Fibroblast of the aortic adventitia (primary cell): Measurements from ENCODE around the gene CEP89. TPM values are rescaled to one million over a fixed set of nuclear protein-coding genes. Genes with fewer than 3 reads are reported as not detected.

Source experiments
- DNase-seq: peaks from one replicate; pipeline ENCODE4 v3.0.0-alpha.2; 2010; ENCODE audit warnings: low read depth
- H3K4me3 ChIP-seq: 2 replicates; pipeline ENCODE4 v1.5.1; 2011; ENCODE audit warnings: low read depth, mild to moderate bottlenecking, control low read depth, low read length, moderate library complexity
- total RNA-seq: library from RNA; depleted of rRNA; stranded (reverse); fragments of >200 nt; gene quantifications from 2 replicates; pipeline ENCODE4 v1.2.3, GENCODE V29; 2012; ENCODE audit warnings: low replicate concordance
- TF ChIP-seq, protein P1 (sequence below): IDR thresholded peaks from 2 replicates; pipeline ENCODE4 v1.5.1; 2011; ENCODE audit warnings: mild to moderate bottlenecking, low read length, control low read depth, inconsistent platforms; ENCODE audit not compliant: insufficient read depth

Gene CEP89
- total RNA-seq, 1 donor = 26.3 TPM

DNA sequence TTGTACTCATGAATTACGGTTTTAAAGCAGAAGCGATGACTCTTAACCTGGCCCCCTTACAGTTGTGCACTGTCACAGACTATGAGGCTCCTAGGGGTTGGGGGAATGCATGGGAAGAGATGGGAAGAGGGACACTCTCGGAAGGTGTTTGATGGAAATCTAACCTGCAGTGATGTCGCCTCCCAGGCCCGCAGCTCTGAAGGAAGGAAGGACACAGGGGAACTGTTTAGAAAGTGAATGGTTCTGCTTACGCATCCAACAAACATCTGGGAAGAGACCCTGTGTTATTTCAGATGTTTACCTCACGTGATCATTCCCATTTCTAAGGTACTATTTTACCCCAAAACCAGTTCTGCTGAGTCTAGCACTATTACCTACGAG lies 54.2 kb downstream of the CEP89 start:
- DNase-seq = no peak
- H3K4me3 ChIP-seq = no peak overlapping the region
- TF ChIP-seq, protein P1, sequence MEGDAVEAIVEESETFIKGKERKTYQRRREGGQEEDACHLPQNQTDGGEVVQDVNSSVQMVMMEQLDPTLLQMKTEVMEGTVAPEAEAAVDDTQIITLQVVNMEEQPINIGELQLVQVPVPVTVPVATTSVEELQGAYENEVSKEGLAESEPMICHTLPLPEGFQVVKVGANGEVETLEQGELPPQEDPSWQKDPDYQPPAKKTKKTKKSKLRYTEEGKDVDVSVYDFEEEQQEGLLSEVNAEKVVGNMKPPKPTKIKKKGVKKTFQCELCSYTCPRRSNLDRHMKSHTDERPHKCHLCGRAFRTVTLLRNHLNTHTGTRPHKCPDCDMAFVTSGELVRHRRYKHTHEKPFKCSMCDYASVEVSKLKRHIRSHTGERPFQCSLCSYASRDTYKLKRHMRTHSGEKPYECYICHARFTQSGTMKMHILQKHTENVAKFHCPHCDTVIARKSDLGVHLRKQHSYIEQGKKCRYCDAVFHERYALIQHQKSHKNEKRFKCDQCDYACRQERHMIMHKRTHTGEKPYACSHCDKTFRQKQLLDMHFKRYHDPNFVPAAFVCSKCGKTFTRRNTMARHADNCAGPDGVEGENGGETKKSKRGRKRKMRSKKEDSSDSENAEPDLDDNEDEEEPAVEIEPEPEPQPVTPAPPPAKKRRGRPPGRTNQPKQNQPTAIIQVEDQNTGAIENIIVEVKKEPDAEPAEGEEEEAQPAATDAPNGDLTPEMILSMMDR = no peak

DNA sequence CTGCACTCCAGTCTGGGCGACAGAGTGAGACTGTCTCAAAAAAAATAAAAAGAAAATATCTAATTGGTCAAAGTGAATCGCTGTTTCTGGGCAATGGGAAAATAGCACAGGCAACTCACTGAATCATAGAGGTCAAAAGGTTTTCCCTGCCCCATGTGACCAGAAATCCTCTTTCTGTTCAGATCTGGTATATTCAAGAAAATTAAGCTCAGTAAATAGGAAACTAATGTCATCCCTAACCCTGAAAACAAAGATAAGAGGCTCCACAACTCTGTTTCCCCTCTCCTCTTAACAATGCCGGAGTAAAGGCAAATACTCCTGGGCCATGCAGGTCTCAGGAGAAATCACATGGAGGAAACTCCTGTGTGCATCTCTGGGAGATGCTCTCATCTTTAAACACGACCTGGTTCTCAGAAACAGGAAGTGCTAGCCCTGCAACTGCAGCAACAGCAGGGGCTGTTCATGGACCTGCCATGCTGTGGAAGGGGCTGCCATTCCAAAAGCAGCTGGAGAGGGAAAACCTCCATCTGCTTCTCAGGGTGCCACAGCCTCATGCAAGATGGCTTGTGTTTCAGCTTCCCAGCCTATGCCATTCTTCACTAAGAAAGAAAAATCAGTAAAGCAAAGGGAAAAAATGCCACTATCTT lies 54.7 kb downstream of the CEP89 start:
- no peak for DNase-seq
- TF ChIP-seq, protein P1 = no peak
- H3K4me3 ChIP-seq = no peak overlapping the region

DNA sequence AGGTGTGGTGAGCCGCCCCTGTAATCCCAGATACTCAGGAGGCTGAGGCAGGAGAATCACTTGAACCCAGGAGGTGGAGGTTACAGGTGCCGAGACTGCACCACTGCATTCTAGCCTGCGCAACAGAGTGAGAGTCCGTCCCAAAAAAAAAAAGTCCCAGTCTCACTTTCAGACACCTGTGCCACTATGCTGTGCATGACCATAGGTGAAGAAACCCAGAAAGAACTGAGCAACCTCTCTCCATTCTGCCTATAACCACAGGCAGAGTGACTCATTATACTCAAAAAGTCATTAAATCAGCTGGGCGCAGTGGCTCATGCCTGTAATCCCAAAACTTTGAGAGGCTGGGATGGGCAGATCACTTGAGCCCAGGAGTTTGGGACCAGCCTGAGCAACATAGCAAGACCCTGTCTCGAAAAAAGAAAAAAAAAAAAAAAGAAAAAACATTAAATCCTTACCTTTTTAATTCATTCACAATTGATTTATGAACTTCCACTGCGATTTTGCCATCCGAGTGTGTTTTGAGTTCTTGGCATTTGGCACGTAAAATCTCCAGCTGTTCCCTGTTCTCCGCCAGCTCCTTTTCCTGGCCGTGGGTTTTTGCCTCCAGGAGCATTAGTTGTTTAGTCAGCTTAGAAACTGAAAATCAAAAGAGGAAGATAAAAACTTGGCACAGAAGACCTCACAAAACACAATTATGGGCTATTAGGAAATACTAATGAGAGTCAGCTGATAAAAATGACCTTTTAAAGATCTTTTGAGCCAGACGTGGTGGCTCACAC lies 56.7 kb downstream of the CEP89 start:
- no peak for DNase-seq
- TF ChIP-seq, protein P1 = no peak
- H3K4me3 ChIP-seq = no peak overlapping the region

DNA sequence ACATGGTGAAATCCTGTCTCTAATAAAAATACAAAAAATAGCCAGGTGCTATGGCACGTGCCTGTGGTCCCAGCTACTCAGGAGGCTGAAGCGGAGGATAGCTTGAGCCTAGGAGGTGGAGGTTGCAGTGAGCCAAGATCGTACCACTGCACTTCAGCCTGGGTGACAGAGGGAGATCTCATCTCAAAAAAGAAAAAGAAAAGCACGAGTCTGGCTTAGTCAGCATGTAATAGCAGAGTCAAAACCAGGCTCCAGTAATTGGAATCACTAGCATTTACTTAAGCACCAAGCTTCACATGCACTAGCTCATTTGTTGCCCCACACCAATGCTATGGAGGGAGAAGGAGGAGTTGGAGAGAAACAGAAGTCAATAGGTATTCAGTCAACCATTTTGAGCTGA lies 60.3 kb downstream of the CEP89 start:
- no peak for DNase-seq
- H3K4me3 ChIP-seq = no peak overlapping the region
- TF ChIP-seq, protein P1 = no peak

DNA sequence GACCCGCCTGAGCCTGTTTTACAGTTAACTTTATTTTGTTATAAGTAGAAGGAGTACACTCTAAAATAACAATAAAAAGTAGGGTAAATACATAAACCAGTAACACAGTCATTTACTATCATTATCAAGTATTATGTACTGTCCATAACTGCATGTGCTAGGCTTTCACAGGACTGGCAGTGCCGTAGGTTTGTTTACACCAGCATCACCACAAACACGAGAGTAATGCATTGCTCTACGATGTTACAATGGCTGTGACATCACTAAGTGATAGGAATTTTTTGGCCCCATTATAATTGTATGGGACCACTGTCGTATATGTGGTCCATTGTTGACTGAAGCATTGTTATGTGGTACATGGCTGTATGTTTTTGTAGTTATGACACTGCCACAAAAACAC lies 60.9 kb downstream of the CEP89 start:
- TF ChIP-seq, protein P1 = no peak
- no peak for DNase-seq
- H3K4me3 ChIP-seq = no peak overlapping the region

DNA sequence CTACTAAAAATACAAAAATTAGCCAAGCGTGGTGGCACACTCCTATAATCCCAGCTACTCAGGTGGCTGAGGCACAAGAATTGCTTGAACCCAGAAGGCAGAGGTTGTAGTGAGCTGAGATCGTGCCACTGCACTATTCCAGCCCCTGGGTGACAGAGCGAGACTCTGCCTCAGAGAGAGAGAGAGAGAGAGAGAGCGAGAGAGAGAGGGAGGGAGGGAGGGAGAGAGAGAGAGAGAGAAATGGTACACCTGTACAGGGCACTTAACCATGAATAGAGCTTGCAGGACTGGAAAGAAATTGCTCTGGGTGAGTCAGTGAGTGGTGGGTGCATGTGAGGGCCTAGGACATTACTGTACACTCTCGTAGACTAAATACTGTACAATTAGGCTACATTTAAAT lies 61.7 kb downstream of the CEP89 start:
- DNase-seq = no peak
- TF ChIP-seq, protein P1 = no peak
- H3K4me3 ChIP-seq = no peak overlapping the region
